GM19372 (cell line): Measurements from ENCODE around the gene ZFP36.

Source experiments
- ATAC-seq: cut with Tn5 transposase; IDR thresholded peaks from one replicate; pipeline ENCODE4 v1.9.1; 2021; ENCODE audit warnings: mild to moderate bottlenecking, low read depth, moderate library complexity; ENCODE audit not compliant: unreplicated experiment

ZFP36 gene

GRCh38 chr19:39382991-39383828 is 23.4 kb upstream of the ZFP36 start:
- no peak for ATAC-seq

- ATAC-seq: no peak
Observed at GRCh38 chr19:39384839-39385568, 21.6 kb upstream of the ZFP36 start.

GRCh38 chr19:39385629-39386411 is 20.8 kb upstream of the ZFP36 start:
- ATAC-seq: no peak

DNA sequence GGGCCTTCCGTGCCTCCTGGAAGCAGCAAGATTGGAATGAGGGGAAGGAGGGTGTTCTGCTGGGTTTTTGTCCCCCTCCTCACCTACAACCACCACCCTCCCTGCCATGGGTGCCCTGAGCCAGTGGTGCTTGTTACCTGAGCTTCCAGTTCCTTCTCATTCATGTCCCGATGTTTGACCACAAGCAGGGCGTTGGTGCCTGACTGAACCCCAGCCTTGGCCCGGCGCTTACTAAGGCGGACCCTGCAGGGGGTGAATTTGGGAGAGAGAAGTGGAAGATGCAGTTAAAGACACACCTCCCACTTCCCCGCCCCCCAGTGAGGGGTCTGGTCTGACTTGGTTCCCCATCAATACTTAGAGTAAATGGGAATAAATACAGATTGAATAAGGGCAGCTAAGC is 20.1 kb upstream of the ZFP36 start:
- no peak for ATAC-seq

GRCh38 chr19:39388657-39389056 is 18.0 kb upstream of the ZFP36 start:
- ATAC-seq: no peak

DNA sequence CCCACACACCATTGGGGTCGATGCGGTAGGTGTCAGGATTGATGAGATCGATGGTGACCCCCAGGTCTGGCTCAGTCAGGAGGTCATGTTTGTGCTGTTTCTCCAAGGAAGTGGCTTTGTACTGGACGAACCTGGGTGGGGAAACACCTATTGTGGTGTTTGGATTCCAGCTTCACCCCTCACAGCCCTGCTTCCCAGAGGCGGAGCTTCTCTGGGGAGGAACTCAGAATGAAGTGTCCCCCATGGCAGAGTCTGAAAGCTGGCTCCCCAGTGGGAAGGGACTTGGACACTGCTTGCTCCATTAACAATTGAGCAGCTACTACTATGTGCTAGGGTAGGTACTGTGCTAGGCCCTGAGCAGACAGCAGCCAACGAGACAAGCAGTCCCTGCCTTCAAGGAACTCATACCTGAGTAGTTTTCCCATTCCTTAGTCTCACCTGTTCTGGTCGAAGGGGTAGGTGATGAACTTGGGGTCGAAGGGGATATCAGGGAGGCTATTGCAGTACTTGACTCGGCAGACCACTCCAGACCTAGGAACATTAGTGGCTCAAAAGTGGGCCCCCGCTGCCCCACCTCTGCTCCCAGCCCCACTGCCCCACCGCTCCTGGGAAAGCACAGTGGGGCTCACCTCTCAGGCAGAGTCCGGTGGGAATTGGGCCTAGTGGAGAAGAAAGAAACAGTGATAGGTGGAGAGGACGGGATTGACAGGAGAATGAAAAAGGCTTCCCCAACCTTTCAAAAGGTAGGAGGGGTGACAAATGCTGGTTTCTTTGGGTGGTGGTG is 16.8 kb upstream of the ZFP36 start:
- no peak for ATAC-seq

DNA sequence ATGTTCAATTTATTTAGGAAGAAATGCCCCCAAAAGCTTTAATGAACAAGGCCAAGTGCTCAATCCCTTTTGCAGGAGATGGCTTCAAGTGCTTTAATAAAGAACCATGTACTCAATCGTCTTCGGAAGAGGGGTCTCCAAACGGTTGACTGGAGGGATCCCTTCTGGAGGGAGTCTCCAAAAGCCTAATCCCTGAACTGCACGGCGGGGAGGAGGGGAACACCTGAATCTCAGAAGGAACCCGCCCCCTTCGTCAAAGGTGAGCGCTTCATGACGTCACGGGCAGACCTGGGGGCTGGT is 16.2 kb upstream of the ZFP36 start:
- no peak for ATAC-seq

- ATAC-seq: peak; percentile 86
Observed at GRCh38 chr19:39390751-39391437, 15.8 kb upstream of the ZFP36 start, which contains the start of the genes MED29 and PAF1. Gene MED29, plus strand, starts transcription at chr19:39391378. Its CDS starts 45 bp downstream, at chr19:39391423. Gene PAF1, minus strand, starts transcription at chr19:39391106. Its CDS starts 242 bp downstream, at chr19:39390864.

DNA sequence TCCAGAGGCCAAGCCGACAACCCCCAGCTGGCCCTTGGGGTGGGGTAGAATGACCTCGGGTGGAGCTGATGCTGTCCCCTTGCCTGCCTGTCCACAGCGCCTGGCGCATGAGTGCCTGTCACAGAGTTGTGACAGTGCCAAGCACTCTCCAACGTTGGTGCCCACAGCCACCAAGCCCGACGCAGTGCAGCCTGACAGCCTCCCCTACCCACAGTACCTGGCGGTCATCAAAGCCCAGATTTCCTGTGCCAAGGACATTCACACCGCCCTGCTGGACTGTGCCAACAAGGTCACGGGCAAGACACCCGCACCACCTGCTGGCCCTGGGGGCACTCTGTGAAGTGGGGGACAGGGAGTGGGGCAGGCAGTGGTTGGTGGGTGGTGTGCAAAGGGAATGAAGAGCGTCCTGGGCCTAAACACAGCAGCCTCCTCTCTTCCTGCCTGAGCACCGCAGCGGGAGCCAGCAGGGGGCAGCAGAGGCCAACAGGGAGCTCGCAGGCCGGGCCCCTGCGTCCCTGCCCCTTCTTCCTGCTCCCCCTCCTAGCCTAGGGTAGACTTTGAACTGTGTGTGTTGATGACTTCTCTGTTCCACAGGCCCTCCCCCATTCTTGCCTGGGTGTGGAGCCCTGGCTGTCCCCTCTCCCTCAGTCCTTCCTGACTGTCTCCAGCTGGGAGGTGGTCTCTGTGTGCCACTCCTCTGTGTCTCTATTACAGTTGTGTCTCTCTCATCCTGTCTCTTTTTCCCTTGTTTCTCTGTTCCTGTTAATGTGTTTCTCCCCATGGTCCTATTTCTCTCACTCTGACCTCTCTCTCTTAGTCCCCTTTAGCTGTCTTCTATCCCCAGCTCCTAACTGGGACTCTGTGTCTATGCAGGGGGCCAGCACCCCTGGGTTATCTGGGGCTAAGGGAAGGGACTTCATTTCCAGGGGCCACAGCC is 9.0 kb upstream of the ZFP36 start:
- no peak for ATAC-seq

DNA sequence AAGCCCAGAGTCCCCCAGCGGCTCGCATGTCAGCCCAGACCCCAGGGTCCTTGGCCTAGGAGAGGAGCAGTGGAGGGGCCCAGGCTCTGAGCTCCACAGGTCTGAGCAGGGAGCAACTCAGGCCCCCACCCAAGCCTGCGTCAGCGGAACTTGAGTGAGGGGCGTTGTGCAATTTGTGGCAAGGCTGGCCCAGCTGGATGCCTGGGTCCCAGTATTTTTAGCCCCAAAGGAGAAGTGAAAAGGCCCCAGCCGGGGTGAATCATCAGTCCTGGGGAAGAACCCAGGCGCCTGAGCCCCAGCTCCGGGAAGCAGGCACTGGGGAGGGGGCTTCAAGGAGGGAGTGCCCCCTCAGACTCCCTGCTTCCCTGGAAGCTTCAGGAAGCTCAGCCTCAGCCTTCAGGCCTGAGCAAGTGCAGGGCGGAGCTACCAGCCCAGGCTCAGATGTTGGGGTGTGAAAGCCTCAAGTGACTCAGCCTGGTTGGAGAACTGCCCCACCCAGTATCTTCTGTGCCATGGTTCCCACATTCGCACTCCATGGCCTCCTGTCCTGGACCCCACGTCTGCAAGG is 8.3 kb upstream of the ZFP36 start:
- ATAC-seq: no peak

DNA sequence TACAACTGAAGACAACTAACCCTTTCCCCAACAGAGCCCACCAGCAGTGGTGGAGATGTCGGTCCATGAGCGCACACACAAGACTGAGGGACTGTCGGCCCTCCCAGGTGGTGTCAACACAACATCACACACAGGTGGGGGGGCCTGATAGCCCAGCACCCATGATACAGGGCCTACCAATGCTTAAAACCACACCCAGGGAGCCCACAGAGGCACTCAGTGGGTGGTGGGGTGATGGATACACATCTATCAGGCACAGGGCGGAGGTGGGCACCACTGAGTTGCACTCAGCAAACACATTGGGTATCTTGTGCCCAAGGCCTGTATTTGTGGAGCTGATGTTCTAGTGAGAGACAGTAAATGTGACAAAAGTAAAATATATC is 7.0 kb upstream of the ZFP36 start:
- ATAC-seq: no peak

DNA sequence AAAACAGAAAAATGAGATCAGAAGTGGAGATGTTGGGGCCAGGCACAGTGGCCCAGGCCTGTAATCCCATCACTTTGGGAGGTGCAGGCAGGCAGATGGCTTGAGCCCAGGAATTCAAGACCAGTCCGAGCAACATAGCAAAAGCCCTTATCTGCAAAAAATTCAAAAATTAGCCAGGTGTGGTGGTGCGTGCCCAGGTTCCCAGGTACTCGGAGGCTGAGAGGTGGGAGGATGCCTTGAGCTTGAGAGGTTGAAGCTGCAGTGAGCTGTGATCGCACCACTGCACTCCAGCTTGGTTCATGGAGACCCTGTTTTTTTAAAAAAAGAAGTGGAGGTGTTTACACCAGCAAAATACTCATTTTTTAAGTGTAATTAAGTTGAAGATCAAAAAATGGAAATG is 6.6 kb upstream of the ZFP36 start:
- no peak for ATAC-seq

DNA sequence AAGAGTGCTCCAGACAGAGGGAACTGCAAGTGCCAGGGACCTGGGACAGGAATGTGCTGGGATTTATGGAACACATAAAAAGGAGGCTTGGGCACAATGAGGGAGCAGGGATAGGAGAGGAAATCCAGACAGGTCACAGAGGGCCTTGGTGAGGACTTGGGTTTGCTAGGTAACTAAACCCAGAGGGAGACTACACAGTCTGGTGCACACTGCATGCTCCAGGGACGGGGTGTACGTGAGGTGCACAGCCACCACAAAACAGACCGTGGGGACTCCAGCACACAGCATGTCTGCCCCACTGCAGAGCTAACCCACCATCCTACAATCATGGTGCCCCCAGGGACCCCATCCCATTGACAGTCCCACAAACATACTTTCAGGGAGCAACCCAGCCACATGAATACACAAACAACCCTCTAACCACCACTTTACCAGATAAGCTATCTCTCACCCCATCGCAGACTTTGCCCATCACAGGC is 5.5 kb upstream of the ZFP36 start:
- no peak for ATAC-seq

DNA sequence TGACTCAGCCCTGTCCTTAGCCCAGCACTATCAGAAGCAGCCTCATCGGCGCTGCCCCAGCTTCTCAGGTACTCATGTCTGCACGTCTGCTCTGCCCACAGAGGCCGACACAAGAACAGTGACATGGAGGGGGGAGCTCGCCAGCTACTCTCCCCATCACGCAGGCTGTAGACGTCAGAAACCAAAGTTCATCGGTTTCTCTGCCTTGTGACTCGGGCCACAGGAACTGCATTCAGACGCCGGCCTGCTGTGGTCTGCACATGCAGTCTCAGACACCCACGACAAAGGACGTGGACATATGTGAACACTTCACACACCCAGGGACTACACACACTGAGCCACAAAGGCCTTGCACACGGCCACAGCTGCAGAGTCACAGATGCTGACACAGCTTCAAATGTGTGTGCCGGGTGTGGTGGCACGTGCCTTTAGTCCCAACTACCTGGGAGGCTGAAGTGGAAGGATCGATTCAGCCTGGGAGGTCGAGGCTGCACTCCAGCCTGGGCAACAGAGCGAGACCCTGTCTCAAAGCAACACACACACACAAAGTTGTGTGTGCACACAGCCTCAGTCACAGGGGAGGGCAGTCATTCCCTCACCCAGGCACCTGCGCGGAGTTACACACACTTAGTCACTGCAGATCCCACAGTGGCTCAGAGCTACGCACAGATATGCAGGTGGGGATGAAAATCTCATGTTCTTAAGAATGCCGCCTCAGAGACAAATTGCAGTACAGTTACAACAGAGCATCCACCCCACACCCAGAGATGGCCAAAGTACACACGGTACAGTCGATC is 4.9 kb upstream of the ZFP36 start:
- no peak for ATAC-seq

DNA sequence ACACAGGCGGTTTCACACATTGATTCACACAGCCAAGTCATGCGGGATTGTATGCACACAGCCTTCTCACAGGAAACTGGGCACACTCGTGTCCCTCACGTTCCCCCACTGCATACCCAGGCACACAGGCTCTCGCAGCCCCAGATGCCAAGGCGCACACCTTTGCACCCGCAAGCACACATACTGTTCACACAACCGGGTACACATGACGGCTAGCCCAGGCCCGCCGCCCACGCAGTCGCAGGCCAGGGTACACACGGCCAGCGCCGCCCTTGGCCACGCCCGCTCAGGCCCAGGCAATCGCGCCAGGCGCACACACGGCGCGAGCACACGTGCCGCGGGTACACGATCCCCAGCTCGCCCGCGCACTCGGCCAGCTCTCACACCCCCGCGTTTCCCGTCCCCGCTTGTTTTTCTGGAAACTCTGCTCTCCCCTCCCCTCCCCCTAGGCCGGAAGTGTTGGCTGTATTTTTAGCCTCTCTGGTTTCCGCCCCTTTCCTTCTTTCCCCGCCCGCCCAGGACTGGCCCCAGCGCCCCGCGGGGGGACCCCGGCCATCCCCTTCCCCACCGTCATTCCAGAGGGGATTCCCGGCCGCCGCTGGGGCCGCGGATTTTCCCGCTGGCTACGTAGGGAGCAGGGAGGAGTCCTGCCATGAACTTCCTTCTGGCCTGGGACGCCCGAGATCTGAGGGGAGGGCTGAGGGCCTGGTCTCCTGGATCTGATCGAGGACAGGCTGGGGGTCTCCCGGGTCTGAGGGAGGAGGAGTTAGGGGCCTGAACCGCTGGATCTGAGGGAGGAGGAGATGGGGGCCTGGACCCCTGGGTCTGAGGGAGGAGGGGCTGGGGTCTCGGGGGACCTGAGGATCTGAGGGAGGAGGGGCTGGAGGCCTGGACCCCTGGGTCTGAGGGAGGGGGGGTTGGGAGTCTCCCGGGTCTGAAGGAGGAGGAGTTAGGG is 4.0 kb upstream of the ZFP36 start:
- peak; percentile 26 for ATAC-seq
